ENCODE data around the gene CRELD2. TPM values are rescaled to one million over a fixed set of nuclear protein-coding genes. Genes with fewer than 3 reads are reported as not detected.

The CRELD2 gene
- total RNA-seq, 2 experiments from 2014 or later, result 21.2 to 23.3 TPM

DNA sequence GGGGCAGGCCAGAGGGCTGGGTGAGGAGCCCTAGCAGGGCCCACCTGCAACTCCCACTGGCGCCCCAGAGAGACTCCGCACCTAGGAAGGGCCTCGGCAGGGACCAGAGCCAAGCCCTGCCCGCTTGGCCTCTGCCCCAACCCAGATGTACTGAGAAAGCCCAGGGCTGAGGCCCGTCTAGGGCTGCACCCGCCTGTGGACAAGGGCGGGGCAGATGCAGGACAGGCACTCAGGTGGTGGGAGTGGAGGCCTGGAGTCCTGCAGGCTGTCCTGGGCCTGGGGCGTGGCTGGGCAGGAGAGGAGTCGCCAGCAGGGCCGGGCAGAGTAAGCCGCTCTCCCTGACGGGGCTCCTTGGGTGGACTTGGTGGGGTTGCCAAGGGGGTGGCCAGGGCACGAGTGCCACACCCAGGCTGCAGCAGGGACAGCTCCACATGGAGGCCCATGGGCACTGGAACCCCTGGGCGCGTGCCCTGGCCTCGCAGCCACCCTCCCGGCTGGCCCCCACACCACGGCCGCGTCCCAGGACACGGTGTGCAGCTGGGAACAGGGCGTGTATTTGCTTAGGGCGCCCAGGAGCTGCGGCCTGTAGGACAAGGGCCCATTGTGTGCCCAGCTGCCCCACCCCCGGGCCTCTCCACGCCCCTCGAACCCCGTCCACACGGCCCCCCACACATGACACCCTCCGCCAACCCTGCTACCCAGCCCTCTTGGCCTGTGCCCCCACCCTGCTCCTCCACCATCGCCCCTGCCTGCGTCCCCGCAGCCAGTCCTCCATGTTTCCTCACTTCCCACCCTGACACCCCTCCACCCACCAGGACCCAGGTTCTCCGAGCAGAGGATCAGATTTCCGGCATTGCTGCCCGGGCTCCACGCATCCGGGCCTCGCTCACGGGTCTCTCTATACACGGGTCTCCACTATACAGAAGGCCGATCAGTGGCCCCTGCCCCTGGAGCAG lies 30.8 kb downstream of the CRELD2 start:
- ChIA-PET CTCF (no interaction called here), POLR2A (no interaction called here)
- intact Hi-C loops (cut with DNase I, micrococcal nuclease), result no loop called here
- H3K27me3 ChIP-seq (ENCODE audit: control insufficient read depth in 1 of 2, insufficient read depth in 2 of 2, low read length in 2 of 2), result no peaks in the 10 kb centered on the region
- H3K36me3 Mint-ChIP-seq (ENCODE audit: low read depth), result no peaks in the 10 kb centered on the region
- peaks cover 6% of the 10 kb centered on the region for H3K4me1 Mint-ChIP-seq (ENCODE audit: low read depth)
- H3K27ac Mint-ChIP-seq, result no peak overlapping the region
- peaks cover 0 to 12% of the 10 kb centered on the region in 2 experiments for H3K9me3 ChIP-seq (ENCODE audit: control insufficient read depth in 1 of 2, insufficient read depth in 1 of 2, low read length in 2 of 2)
- TF ChIP-seq, protein P1, sequence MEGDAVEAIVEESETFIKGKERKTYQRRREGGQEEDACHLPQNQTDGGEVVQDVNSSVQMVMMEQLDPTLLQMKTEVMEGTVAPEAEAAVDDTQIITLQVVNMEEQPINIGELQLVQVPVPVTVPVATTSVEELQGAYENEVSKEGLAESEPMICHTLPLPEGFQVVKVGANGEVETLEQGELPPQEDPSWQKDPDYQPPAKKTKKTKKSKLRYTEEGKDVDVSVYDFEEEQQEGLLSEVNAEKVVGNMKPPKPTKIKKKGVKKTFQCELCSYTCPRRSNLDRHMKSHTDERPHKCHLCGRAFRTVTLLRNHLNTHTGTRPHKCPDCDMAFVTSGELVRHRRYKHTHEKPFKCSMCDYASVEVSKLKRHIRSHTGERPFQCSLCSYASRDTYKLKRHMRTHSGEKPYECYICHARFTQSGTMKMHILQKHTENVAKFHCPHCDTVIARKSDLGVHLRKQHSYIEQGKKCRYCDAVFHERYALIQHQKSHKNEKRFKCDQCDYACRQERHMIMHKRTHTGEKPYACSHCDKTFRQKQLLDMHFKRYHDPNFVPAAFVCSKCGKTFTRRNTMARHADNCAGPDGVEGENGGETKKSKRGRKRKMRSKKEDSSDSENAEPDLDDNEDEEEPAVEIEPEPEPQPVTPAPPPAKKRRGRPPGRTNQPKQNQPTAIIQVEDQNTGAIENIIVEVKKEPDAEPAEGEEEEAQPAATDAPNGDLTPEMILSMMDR (IDR thresholded peaks at IDR 0.05), result no peak
- peaks cover 37% of the 10 kb centered on the region for H3K4me1 ChIP-seq (ENCODE audit: insufficient read depth, low read length)
- no peak for ATAC-seq (ENCODE audit: poor library complexity)
- no peak for DNase-seq
- no peak overlapping the region for H3K27ac ChIP-seq (ENCODE audit: low read depth in 1 of 2, low read length in 2 of 2)
- no peaks in the 10 kb centered on the region for H3K27me3 Mint-ChIP-seq
- H3K9me3 Mint-ChIP-seq, result no peaks in the 10 kb centered on the region
- no peaks in the 10 kb centered on the region for H3K36me3 ChIP-seq (ENCODE audit: insufficient read depth, low read length)
- H3K4me3 ChIP-seq (ENCODE audit: low read length), result no peak overlapping the region
- H3K4me3 Mint-ChIP-seq, result no peak overlapping the region

DNA sequence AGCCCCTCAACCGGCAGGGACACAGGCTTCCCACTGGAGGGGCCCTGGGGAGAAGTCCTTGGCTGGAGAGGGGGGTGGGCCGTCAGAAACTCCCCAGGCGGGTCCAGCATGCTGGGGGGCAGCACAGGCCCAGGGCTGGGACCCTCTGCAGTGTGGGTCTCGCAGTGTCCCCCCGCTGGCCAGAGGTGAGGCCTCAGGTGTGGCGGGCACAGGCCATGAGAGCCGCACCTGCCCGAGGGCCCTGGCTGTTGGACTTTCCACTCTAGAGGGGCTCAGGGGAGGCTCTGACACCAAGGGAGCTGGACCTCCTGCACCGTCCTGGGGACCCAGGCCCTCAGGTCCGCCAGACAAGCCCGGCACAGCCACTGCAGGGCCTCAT lies 31.5 kb downstream of the CRELD2 start:
- Mint-ChIP-seq H3K9me3 (no peaks in the 10 kb centered on the region), H3K4me1 (ENCODE audit: low read depth) (peaks cover 6% of the 10 kb centered on the region), H3K27me3 (no peaks in the 10 kb centered on the region), H3K36me3 (ENCODE audit: low read depth) (no peaks in the 10 kb centered on the region), H3K27ac (no peak overlapping the region), H3K4me3 (no peak overlapping the region)
- DNase-seq (no peak), ATAC-seq (ENCODE audit: poor library complexity) (no peak)
- intact Hi-C loops (cut with DNase I, micrococcal nuclease), result no loop called here
- Histone ChIP-seq H3K27me3 (ENCODE audit: control insufficient read depth in 1 of 2, insufficient read depth in 2 of 2, low read length in 2 of 2) (no peaks in the 10 kb centered on the region), H3K4me3 (ENCODE audit: low read length) (no peak overlapping the region), H3K4me1 (ENCODE audit: insufficient read depth, low read length) (peaks cover 32% of the 10 kb centered on the region), H3K27ac (ENCODE audit: low read depth in 1 of 2, low read length in 2 of 2) (no peak overlapping the region), H3K36me3 (ENCODE audit: insufficient read depth, low read length) (no peaks in the 10 kb centered on the region), H3K9me3 (ENCODE audit: control insufficient read depth in 1 of 2, insufficient read depth in 1 of 2, low read length in 2 of 2) (peaks cover 0 to 6% of the 10 kb centered on the region in 2 experiments)
- POLR2A ChIA-PET, result no interaction called here
- TF ChIP-seq, protein P1 (IDR thresholded peaks at IDR 0.05), result no peak
- CTCF ChIA-PET, result no interaction called here

DNA sequence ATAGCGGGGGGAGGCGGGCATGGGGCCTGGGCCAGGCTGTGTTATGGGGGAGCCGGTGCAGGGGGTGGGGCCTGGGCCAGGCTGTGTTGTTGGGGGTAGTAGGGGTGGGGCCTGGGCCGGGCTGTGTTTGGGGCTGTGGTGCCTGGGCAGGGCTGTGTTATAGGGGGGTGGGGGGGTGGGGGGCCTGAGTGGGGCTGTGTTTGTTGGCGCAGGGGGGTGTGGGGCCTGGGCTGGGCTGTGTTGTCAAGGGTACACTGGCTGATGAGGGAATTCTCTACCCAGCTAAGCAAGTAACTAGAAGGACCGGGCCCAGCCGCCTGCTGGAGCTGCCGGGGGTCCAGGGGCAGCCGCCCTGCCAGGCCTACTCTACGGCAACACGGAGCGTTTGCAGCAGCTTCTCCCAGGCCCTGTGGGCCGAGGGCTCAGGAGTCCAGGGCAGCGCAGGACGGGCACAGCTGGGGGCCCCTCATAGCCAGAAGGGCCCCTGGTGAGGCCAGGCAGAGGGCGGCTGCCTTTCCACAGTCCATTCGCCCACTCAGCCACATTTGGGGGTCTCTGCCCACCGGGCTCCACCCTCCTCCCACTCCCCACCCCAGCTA lies 32.1 kb downstream of the CRELD2 start:
- Mint-ChIP-seq H3K27ac (no peak overlapping the region), H3K4me3 (no peak overlapping the region), H3K27me3 (no peaks in the 10 kb centered on the region), H3K36me3 (ENCODE audit: low read depth) (no peaks in the 10 kb centered on the region), H3K9me3 (no peaks in the 10 kb centered on the region), H3K4me1 (ENCODE audit: low read depth) (peaks cover 5% of the 10 kb centered on the region)
- POLR2A ChIA-PET, result interaction anchor here (1.1 to 1.7 kb wide), 3 partner anchors 11 to 14 kb away, joined by 4 to 24 read pairs (median 17); partner anchors contain the start of gene PIM3
- ATAC-seq (ENCODE audit: poor library complexity), result no peak
- intact Hi-C loops (cut with DNase I, micrococcal nuclease), result no loop called here
- Histone ChIP-seq H3K36me3 (ENCODE audit: insufficient read depth, low read length) (no peaks in the 10 kb centered on the region), H3K4me3 (ENCODE audit: low read length) (no peak overlapping the region), H3K4me1 (ENCODE audit: insufficient read depth, low read length) (peaks cover 27% of the 10 kb centered on the region), H3K27ac (ENCODE audit: low read depth in 1 of 2, low read length in 2 of 2) (no peak overlapping the region), H3K27me3 (ENCODE audit: control insufficient read depth in 1 of 2, insufficient read depth in 2 of 2, low read length in 2 of 2) (no peaks in the 10 kb centered on the region), H3K9me3 (ENCODE audit: control insufficient read depth in 1 of 2, insufficient read depth in 1 of 2, low read length in 2 of 2) (peaks cover 0 to 1% of the 10 kb centered on the region in 2 experiments)
- TF ChIP-seq, protein P1 (IDR thresholded peaks at IDR 0.05), result no peak
- no peak for DNase-seq
- CTCF ChIA-PET, result no interaction called here

Measured in CD4-positive, alpha-beta T cell (primary cell).